Panc1 (cell line): Measurements from ENCODE around the gene REXO4. TPM values are rescaled to one million over a fixed set of nuclear protein-coding genes. Genes with fewer than 3 reads are reported as not detected.

Experiments
- ATAC-seq: fragments of 200-7000 bp; cut with Tn5 transposase; 2 replicates; pipeline ENCODE4 v1.9.1; 2020; ENCODE audit warnings: mild to moderate bottlenecking, moderate library complexity
- BruUV-seq: library from RNA; stranded (reverse); fragments of 400-500 nt; replicated peaks from 2 replicates; lab custom pipeline; 2021; lab: Mats Ljungman, UMichigan
- CTCF ChIA-PET: fragments of 300-600 bp; sonication (Branson Sonifier 250); formaldehyde crosslinking; loops from one replicate; lab custom pipeline; 2022; ENCODE audit warnings: antibody characterized with exemption; lab: Charles Lee
- POLR2A ChIA-PET: fragments of 300-600 bp; sonication (Branson Sonifier 250); formaldehyde crosslinking; loops from one replicate; lab custom pipeline; 2022; ENCODE audit warnings: antibody characterized with exemption; lab: Charles Lee
- DNase-seq: peaks from one replicate; pipeline ENCODE4 v3.0.0-alpha.2; 2010; ENCODE audit warnings: low read depth, low spot score
- H3K27ac ChIP-seq: 2 replicates; pipeline ENCODE4 v1.5.1; 2011; ENCODE audit warnings: mild to moderate bottlenecking, low read length, inconsistent platforms
- H3K27me3 ChIP-seq: fragments of 200-500 bp; sonication (Bioruptor generic); 2 replicates; pipeline ENCODE4 v1.6.0; 2014; ENCODE audit warnings: low read length, inconsistent platforms; ENCODE audit not compliant: control insufficient read depth, insufficient read depth
- H3K36me3 ChIP-seq: fragments of 200-500 bp; sonication (Bioruptor generic); 2 replicates; pipeline ENCODE4 v1.5.1; 2014; ENCODE audit warnings: inconsistent platforms, mild to moderate bottlenecking, low read length, moderate library complexity; ENCODE audit not compliant: control insufficient read depth, insufficient read depth
- H3K4me1 ChIP-seq: 2 replicates; pipeline ENCODE4 v1.5.1; 2011; ENCODE audit warnings: inconsistent platforms, mild to moderate bottlenecking, low read length, moderate library complexity; ENCODE audit not compliant: control insufficient read depth, insufficient read depth
- H3K4me3 ChIP-seq, 2 experiments: 2 replicates each; pipeline ENCODE4 v1.5.1; 2011 to 2012; ENCODE audit warnings: low read depth in 2 of 2, low read length in 2 of 2, mild to moderate bottlenecking in 2 of 2, inconsistent platforms in 1 of 2, moderate library complexity in 1 of 2
- H3K9me3 ChIP-seq: fragments of 200-500 bp; sonication (Bioruptor generic); 2 replicates; pipeline ENCODE4 v1.5.1; 2014; ENCODE audit warnings: low read depth, mild to moderate bottlenecking, inconsistent platforms, low read length, moderate library complexity; ENCODE audit not compliant: control insufficient read depth, insufficient read depth
- CTCF ChIP-seq: fragments of 450-650 bp; IDR thresholded peaks from 2 replicates; pipeline ENCODE4 v1.5.1; 2017; ENCODE audit warnings: mild to moderate bottlenecking
- POLR2AphosphoS5 ChIP-seq: IDR thresholded peaks from 2 replicates; pipeline ENCODE4 v1.6.1; 2012; ENCODE audit warnings: mild to moderate bottlenecking, low read depth, low read length, moderate library complexity
- REST ChIP-seq, 2 experiments: IDR thresholded peaks; 2 replicates each; pipeline ENCODE4 v1.6.1; 2011 to 2012; ENCODE audit warnings: low read depth in 2 of 2, control low read depth in 1 of 2, low read length in 1 of 2, mild to moderate bottlenecking in 1 of 2, moderate library complexity in 1 of 2; ENCODE audit not compliant: insufficient read depth in 1 of 2
- SIN3A ChIP-seq: IDR thresholded peaks from 2 replicates; pipeline ENCODE4 v1.6.1; 2012; ENCODE audit warnings: low read depth, mild to moderate bottlenecking, low read length, moderate library complexity, borderline replicate concordance; ENCODE audit not compliant: insufficient read depth
- TCF7L2 ChIP-seq: IDR thresholded peaks from 2 replicates; pipeline ENCODE4 v1.6.1; 2011; ENCODE audit warnings: mild to moderate bottlenecking, low read depth, low read length, inconsistent platforms
- in situ Hi-C: cut with HindIII; loops from 2 replicates; pipeline ENCODE4 v1.10.0; 2016; ENCODE audit warnings: low sequenced_read_pairs, low pct_unique_long_range_greater_than_20kb
- intact Hi-C: fragments of 100-400 bp; cut with micrococcal nuclease; formaldehyde crosslinking; loops from one replicate; pipeline ENCODE4 v1.10.0; 2022; ENCODE audit not compliant: unreplicated experiment
- total RNA-seq: library from RNA; stranded (reverse); gene quantifications from one replicate; pipeline ENCODE4 v1.2.1, GENCODE V29; 2021; ENCODE audit not compliant: unreplicated experiment

The REXO4 gene
- total RNA-seq, 1 experiment from 2014 or later, result 19.9 TPM

- in situ Hi-C loops, result no loop called here
- Histone ChIP-seq H3K4me3 (peak within 1 kb of the TSS; percentile 87 to 97), H3K4me1 (peaks cover 13% of the 10 kb centered on the region), H3K9me3 (no peaks in the 10 kb centered on the region), H3K27ac (peak within 1 kb of the TSS; percentile 94), H3K27me3 (no peaks in the 10 kb centered on the region), H3K36me3 (peaks cover 5% of the 10 kb centered on the region; the same call in 1 of the 2 replicates)
- TF ChIP-seq TCF7L2 (peak; percentile 91), CTCF (no peak), SIN3A (0 out of 2 replicates have a peak, but pooled peaks have one; percentile 43), POLR2AphosphoS5 (0 out of 2 replicates have a peak, but pooled peaks have one; percentile 48)
- peak; percentile 24 for DNase-seq
- ATAC-seq, result peak; percentile 97
- ChIA-PET POLR2A (interaction anchor here (0.5 kb wide), 1 partner anchor 348 kb away, joined by 3 read pairs; no protein-coding TSS in a partner anchor), CTCF (no interaction called here)
- no TSS peak for BruUV-seq
- intact Hi-C loops, result no loop called here
These were observed 41.8 kb downstream of the REXO4 start, which contains the start of the genes STKLD1 and SURF4 for GRCh38 chr9:133375724-133376654. STKLD1 (plus strand) TSS chr9:133376366; CDS start chr9:133376474, 108 bp downstream. SURF4 (minus strand) TSS chr9:133376060; CDS start chr9:133375969, 91 bp downstream.

GRCh38 chr9:133375116-133375723, 42.6 kb downstream of the REXO4 start:
- Histone ChIP-seq H3K27me3 (no peaks in the 10 kb centered on the region), H3K4me3 (peak overlapping the region; percentile 87 to 97), H3K9me3 (no peaks in the 10 kb centered on the region), H3K36me3 (peaks cover 5% of the 10 kb centered on the region; the same call in 1 of the 2 replicates), H3K27ac (peak overlapping the region; percentile 94), H3K4me1 (peaks cover 13% of the 10 kb centered on the region)
- BruUV-seq, result no TSS peak
- ATAC-seq (0 out of 2 replicates have a peak, but pooled peaks have one; percentile 1), DNase-seq (no peak)
- ChIA-PET CTCF (no interaction called here), POLR2A (no interaction called here)
- in situ Hi-C loops, result no loop called here
- TF ChIP-seq REST (IDR thresholded peaks at IDR 0.05; ENCODE audit: insufficient read depth in 1 of 2, low read depth in 2 of 2, low read length in 1 of 2), result no peak
- no peak for TF ChIP-seq POLR2AphosphoS5
- TF ChIP-seq TCF7L2, result no peak
- TF ChIP-seq CTCF, result no peak; the same call in 1 of the 2 replicates
- TF ChIP-seq SIN3A, result no peak
- intact Hi-C loops, result no loop called here
